Smooth muscle cell (in vitro differentiated cells): ENCODE measurements around the gene C10orf90. TPM values are rescaled to one million over a fixed set of nuclear protein-coding genes. Genes with fewer than 3 reads are reported as not detected.

Source experiments
- DNase-seq: peaks from one replicate; lab custom pipeline; 2025; ENCODE audit not compliant: unreplicated experiment; lab: John Stamatoyannopoulos, UW
- H2AFZ ChIP-seq: fragments of 200-600 bp; sonication (generic); 2 replicates; pipeline ENCODE4 v1.6.0; 2016; ENCODE audit warnings: antibody characterized with exemption, low read depth, mild to moderate bottlenecking
- H3F3A ChIP-seq: fragments of 200-600 bp; sonication (generic); 2 replicates; pipeline ENCODE4 v1.6.0; 2017; ENCODE audit warnings: antibody characterized with exemption, low read depth
- H3K27ac ChIP-seq: fragments of 200-600 bp; sonication (generic); 2 replicates; pipeline ENCODE4 v1.5.1; 2016; ENCODE audit warnings: low read depth, mild to moderate bottlenecking
- H3K27me3 ChIP-seq: fragments of 200-600 bp; sonication (generic); 2 replicates; pipeline ENCODE4 v1.6.1; 2016; ENCODE audit warnings: low read depth, mild to moderate bottlenecking
- H3K36me3 ChIP-seq: fragments of 200-600 bp; sonication (generic); 2 replicates; pipeline ENCODE4 v1.5.1; 2016; ENCODE audit warnings: low read depth
- H3K4me1 ChIP-seq: fragments of 200-600 bp; sonication (generic); 2 replicates; pipeline ENCODE4 v1.5.1; 2016; ENCODE audit warnings: low read depth
- H3K4me2 ChIP-seq: fragments of 200-600 bp; sonication (generic); 2 replicates; pipeline ENCODE4 v1.6.0; 2016; ENCODE audit warnings: mild to moderate bottlenecking
- H3K4me3 ChIP-seq: fragments of 200-600 bp; sonication (generic); 2 replicates; pipeline ENCODE4 v1.5.1; 2016; ENCODE audit warnings: mild to moderate bottlenecking
- H3K79me2 ChIP-seq: fragments of 200-600 bp; sonication (generic); 2 replicates; pipeline ENCODE4 v1.6.0; 2016; ENCODE audit warnings: low read depth, mild to moderate bottlenecking
- H3K9ac ChIP-seq: fragments of 200-600 bp; sonication (generic); 2 replicates; pipeline ENCODE4 v1.6.0; 2016; ENCODE audit warnings: low read depth
- H3K9me3 ChIP-seq: fragments of 200-600 bp; sonication (generic); replicated peaks from 2 replicates; pipeline ENCODE4 v1.5.1; 2016; ENCODE audit warnings: low read depth
- H4K20me1 ChIP-seq: fragments of 200-600 bp; sonication (generic); 2 replicates; pipeline ENCODE4 v1.6.0; 2016; ENCODE audit warnings: low read depth
- WGBS: methylation state at CpG from one replicate; pipeline ENCODE4 v1.1.7; 2016; ENCODE audit warnings: low lambda C conversion rate; 5-methylcytosine and 5-hydroxymethylcytosine counted together
- polyA plus RNA-seq: library from polyadenylated mRNA; unstranded; fragments of >200 nt; fragmentation: Nextera tagmentation; extraction: Ambion mirVana; gene quantifications from 2 replicates; pipeline ENCODE4 v1.2.1, GENCODE V29; 2016
- total RNA-seq: library from RNA; depleted of rRNA; stranded (reverse); fragments of >200 nt; gene quantifications from 2 replicates; pipeline ENCODE4 v1.2.3, GENCODE V29; 2014
- TF ChIP-seq, protein P1 (sequence below): fragments of 200-600 bp; sonication (generic); IDR thresholded peaks from 2 replicates; pipeline ENCODE4 v1.5.1; 2017; ENCODE audit warnings: borderline replicate concordance, mild to moderate bottlenecking, antibody characterized with exemption; ENCODE audit not compliant: insufficient read depth, poor library complexity, severe bottlenecking

The C10orf90 gene
- total and polyA plus RNA-seq, 2 experiments from 2014 or later, result 0.10 to 1.8 TPM

DNA sequence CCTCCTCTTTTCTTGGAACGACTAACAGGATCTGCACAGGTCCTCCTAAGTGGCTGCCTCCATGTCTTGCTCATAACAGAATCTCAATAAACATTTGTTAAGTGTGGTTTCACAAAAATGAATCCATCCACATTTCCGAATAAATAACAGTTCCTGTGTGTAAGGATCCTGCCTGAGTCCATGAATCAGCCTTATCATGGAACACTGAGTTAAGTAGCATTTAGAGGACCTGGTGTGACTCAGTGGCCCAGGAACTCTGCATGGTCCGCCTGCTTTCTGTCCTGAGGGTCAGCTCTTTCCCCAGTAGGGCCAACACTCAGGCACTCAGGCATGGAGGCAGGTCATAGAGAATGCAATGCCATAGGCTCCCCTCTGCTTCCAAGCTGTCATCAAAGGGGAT, 15.8 kb upstream of the C10orf90 start:
- no peaks in the 10 kb centered on the region for H3K79me2 ChIP-seq
- 50% methylated on average over 3 of the region's 3 CpGs for WGBS
- H3K4me1 ChIP-seq, result peaks cover 15% of the 10 kb centered on the region
- no peak overlapping the region for H3K4me3 ChIP-seq
- H3K4me2 ChIP-seq, result no peak overlapping the region
- TF ChIP-seq, protein P1, sequence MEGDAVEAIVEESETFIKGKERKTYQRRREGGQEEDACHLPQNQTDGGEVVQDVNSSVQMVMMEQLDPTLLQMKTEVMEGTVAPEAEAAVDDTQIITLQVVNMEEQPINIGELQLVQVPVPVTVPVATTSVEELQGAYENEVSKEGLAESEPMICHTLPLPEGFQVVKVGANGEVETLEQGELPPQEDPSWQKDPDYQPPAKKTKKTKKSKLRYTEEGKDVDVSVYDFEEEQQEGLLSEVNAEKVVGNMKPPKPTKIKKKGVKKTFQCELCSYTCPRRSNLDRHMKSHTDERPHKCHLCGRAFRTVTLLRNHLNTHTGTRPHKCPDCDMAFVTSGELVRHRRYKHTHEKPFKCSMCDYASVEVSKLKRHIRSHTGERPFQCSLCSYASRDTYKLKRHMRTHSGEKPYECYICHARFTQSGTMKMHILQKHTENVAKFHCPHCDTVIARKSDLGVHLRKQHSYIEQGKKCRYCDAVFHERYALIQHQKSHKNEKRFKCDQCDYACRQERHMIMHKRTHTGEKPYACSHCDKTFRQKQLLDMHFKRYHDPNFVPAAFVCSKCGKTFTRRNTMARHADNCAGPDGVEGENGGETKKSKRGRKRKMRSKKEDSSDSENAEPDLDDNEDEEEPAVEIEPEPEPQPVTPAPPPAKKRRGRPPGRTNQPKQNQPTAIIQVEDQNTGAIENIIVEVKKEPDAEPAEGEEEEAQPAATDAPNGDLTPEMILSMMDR, result no peak
- DNase-seq, result no peak
- H3K27me3 ChIP-seq, result no peaks in the 10 kb centered on the region
- no peak overlapping the region for H3K9ac ChIP-seq
- H4K20me1 ChIP-seq, result no peaks in the 10 kb centered on the region
- no peaks in the 10 kb centered on the region for H3K36me3 ChIP-seq
- no peak overlapping the region for H2AFZ ChIP-seq
- peak overlapping the region; percentile 11 for H3K27ac ChIP-seq
- H3F3A ChIP-seq, result no peaks in the 10 kb centered on the region
- no peaks in the 10 kb centered on the region for H3K9me3 ChIP-seq

DNA sequence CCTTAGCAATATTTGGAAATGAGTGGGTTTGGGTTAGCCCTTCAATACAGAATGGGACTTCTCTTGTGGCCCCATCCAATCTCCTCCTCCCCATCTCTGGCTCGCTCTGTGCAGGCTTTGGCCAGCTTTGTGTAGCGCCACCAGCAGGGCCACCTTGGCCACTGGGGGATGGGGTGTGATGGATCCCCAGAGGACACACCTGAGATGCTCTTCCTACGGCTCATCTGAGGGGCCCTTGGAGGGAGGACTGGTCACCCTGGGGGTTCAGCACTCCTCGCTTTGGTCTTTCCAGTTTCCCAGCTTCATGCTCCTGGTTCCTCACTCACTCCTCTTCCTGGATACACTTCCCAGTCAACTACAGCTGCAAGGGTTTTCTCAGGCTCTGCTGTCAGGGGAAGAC, 15.3 kb upstream of the C10orf90 start:
- Histone ChIP-seq H3K4me3 (no peak overlapping the region), H3K27me3 (no peaks in the 10 kb centered on the region), H3K9ac (no peak overlapping the region), H3K79me2 (no peaks in the 10 kb centered on the region), H3K4me2 (no peak overlapping the region), H4K20me1 (no peaks in the 10 kb centered on the region), H2AFZ (no peak overlapping the region), H3K36me3 (no peaks in the 10 kb centered on the region), H3K27ac (no peak overlapping the region), H3K4me1 (peaks cover 15% of the 10 kb centered on the region), H3K9me3 (no peaks in the 10 kb centered on the region), H3F3A (no peaks in the 10 kb centered on the region)
- 95% methylated on average over 4 of the region's 4 CpGs for WGBS
- TF ChIP-seq, protein P1, result no peak
- no peak for DNase-seq

GRCh38 chr10:126684171-126684745, 13.8 kb upstream of the C10orf90 start:
- TF ChIP-seq, protein P1, result no peak
- DNase-seq, result no peak
- WGBS, result 77% methylated on average over 3 of the region's 3 CpGs
- Histone ChIP-seq H3K9ac (no peak overlapping the region), H3K36me3 (no peaks in the 10 kb centered on the region), H3K4me3 (no peak overlapping the region), H3K9me3 (no peaks in the 10 kb centered on the region), H2AFZ (no peak overlapping the region), H4K20me1 (no peaks in the 10 kb centered on the region), H3K27ac (no peak overlapping the region), H3K4me2 (no peak overlapping the region), H3K4me1 (peaks cover 15% of the 10 kb centered on the region), H3F3A (no peaks in the 10 kb centered on the region), H3K79me2 (no peaks in the 10 kb centered on the region), H3K27me3 (no peaks in the 10 kb centered on the region)

GRCh38 chr10:126683466-126683865, 13.0 kb upstream of the C10orf90 start:
- no peaks in the 10 kb centered on the region for H4K20me1 ChIP-seq
- no peaks in the 10 kb centered on the region for H3K79me2 ChIP-seq
- no peak overlapping the region for H3K4me2 ChIP-seq
- no peak overlapping the region for H2AFZ ChIP-seq
- no peaks in the 10 kb centered on the region for H3F3A ChIP-seq
- no peak overlapping the region for H3K4me3 ChIP-seq
- H3K9me3 ChIP-seq, result no peaks in the 10 kb centered on the region
- no peaks in the 10 kb centered on the region for H3K36me3 ChIP-seq
- no peak overlapping the region for H3K27ac ChIP-seq
- H3K27me3 ChIP-seq, result no peaks in the 10 kb centered on the region
- DNase-seq, result no peak
- H3K4me1 ChIP-seq, result peaks cover 15% of the 10 kb centered on the region
- TF ChIP-seq, protein P1, result no peak
- H3K9ac ChIP-seq, result no peak overlapping the region
- 100% methylated on average over 1 of the region's 1 CpG for WGBS
